GM13976 (cell line): ENCODE results near the gene GCA.

Experiments used
- DNase-seq: peaks from one replicate; pipeline ENCODE4 v3.0.0; 2012; ENCODE audit warnings: low spot score
- CTCF ChIP-seq: IDR thresholded peaks from 2 replicates; pipeline ENCODE4 v1.5.1; 2012; ENCODE audit warnings: borderline replicate concordance, mild to moderate bottlenecking; ENCODE audit not compliant: insufficient read depth; ENCODE audit errors: extremely low read depth, missing control alignments, control extremely low read depth
- in situ Hi-C: fragments of 300-500 bp; cut with MboI; formaldehyde crosslinking; loops from one replicate; pipeline ENCODE4 v1.12.0; 2022; ENCODE audit warnings: low sequenced_read_pairs, mixed read lengths, inconsistent platforms; ENCODE audit not compliant: unreplicated experiment

Gene GCA

GRCh38 chr2:162327806-162328205 lies 16.1 kb upstream of the GCA start:
- DNase-seq = no peak
- no peak for TF ChIP-seq CTCF
- in situ Hi-C loops = no loop called here

- in situ Hi-C loops = no loop called here
- DNase-seq = no peak
- TF ChIP-seq CTCF = no peak
Measured at GRCh38 chr2:162328424-162329157, 15.3 kb upstream of the GCA start.

DNA sequence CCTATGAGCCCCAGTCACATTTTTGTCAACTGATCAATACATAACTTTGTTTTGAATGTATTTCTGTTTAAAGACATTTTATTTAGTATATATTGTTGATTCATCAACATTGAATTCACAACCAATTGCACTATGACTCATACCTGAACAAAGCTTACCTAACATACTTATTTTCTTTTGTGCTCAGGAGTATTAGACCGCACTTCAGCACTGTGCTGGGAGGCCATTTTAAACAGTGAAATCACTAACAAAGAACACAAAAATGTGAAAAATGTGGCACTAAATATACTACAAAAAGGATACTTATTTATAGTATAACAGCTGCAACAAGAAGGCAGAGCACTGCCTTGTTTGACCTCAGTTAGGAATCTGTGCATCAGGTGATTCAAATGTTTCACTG lies 13.1 kb upstream of the GCA start:
- no peak for TF ChIP-seq CTCF
- no peak for DNase-seq
- in situ Hi-C loops = no loop called here

DNA sequence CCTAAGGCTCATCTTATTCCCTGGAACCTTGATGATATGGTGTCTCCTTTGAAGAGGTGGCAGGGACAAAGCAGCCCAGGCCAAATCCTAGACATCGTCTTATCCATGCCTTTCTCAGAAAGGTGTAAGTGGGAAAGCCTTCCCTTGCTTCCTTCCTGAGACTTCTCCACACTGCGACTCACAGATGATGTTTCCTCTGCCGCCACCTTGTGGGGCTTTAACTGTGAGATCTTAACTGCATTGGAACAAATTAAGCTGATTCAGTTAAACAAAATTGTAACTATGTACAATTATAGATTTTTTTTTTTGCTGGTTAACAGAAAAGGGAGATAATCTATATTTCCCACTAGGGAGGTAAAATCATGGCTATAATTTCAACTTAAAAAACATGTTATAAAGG lies 10.0 kb upstream of the GCA start:
- no peak for DNase-seq
- in situ Hi-C loops = no loop called here
- TF ChIP-seq CTCF = peak; percentile 41

DNA sequence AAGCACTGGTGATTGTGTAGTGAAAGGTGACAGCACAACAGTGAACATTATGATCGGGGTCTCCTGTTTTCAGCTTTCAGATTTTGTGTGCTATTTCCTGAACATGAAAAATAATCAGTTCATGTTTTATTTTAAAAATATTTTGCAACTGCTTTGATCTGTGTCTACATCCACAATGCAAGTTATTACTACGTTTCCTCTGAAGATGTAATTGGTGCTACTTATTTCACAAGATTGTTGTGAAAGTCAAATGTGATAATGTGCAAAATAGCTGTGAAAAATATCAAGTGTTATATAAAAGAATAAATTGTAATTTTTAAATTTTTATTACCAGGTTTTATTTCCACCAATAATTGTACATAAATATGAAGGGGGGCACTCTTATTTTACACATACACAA lies 6.1 kb upstream of the GCA start:
- DNase-seq = no peak
- no peak for TF ChIP-seq CTCF
- in situ Hi-C loops = no loop called here

GRCh38 chr2:162340822-162341221 lies 3.1 kb upstream of the GCA start:
- TF ChIP-seq CTCF = no peak
- no peak for DNase-seq

More at GRCh38 chr2:162340822-162341221, 3.1 kb upstream of the GCA start:
- in situ Hi-C loops = no loop called here
